ENCODE measurements around the gene MMP15.
A peak's percentile ranks its signal among the peaks of the same experiment; 100 is the strongest.
"Not testable (repeated sequence)": the region's sequence is repeated elsewhere in the genome, so short reads cannot be mapped to it uniquely, and the experiment has no call there.

MMP15 gene

DNA sequence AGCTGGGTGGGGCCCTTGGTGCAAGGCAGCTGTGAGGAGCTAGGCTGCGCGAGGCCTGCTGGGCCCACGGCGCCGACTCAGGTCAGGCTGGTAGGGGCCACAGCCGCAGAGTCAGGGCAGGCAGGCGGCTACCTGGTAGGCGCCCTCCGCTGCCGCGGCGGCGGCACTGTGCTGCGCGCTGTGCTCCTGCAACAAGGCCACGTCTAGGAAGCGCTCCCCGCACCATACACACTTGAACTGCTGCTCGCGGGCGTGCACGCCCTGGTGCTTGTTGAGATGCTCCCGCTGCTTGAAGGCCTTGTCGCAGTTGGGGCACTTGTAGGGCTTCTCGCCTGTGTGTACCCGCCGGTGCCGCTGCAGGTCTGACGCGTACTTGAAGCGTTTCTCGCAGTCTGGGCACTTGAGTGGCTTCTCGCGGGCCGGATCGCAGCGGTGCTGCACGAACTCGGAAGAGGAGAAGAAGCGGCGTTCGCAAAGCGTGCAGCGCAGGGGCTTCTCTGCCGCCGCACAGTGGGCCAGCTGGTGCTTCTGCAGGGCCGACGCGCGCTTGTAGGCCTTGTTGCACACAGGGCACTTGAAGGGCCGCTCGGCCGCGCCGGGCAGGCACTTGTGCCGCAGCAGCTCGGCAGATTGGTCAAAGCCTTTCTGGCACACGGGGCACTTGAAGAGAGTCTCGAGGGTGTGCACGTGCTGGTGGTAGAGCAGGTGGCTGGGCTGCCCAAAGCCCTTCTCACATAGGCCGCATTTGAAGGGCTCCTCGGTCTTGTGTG, 29.0 kb upstream of the MMP15 start:
- DNase-seq (ENCODE audit: low spot score): no peak

DNA sequence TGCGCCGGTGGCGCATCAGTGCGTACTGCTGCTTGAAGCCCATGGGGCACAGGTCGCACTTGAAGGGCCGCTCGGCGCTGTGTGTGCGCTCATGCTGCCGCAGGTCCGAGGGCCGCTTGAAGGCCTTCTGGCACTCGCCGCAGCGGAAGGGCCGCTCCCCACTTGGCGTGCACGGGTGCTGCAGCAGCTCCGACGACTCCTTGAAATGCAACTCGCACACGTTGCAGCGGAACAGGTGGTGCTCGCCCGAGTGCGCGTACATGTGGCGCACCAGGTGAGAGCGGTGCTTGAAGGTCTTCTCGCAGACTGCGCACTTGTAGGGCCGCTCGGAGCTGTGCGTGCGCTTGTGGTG, 28.4 kb upstream of the MMP15 start:
- DNase-seq (ENCODE audit: low spot score): no peak

DNA sequence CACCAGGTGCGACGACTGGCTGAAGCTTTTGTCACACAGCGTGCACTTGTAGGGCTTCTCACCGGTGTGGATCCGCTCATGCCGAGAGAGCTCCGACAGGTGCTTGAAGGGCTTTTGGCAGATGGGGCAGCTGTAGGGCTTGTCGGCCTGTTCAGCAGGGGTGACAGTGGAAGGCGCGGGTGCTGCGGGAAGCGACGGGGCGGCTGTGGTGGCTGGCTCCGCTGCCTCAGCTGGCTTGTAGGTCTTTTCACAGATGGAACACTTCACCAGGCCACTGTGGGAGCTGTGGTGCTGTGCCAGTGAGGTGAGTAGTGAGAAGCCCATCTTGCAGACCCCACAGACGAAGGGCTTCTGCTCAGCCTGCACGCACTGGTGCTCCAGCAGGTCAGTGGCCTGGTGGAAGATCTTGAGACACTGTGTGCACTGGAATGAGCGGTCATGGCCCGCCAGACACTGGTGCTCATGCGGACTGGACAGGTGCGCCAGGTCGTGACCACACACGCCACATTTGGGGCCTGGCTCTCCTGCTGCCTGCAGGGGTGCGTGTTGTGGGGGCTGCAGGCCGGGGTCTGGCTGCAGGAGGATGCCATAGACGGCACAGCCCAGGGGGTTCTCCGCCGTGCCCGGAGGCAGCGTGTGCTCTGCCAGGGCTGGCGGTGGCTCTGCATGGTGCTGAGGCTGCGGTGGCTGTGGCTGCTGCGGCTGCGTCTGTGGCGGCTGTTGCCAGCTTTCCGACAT, 27.9 kb upstream of the MMP15 start:
- DNase-seq (ENCODE audit: low spot score): no peak

- no peak for DNase-seq (ENCODE audit: low spot score)
Measured at GRCh38 chr16:57998486-57998885, 27.1 kb upstream of the MMP15 start.

DNA sequence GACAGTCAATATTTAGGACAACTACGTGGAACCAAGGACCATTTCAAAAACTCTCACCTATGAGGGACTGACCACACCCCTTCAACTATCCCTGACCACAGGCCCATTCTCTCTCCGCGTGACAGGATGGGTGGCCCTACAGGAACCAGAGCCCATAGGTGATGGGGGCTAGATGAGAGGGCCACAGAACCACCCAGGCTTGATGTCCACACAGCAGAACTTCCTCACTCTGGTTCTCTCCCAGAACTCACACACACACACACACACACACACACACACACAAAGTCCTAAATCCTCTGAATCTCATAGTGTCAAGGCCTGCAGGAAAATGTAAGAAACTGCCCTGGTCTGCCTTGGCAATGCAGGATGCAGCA, 26.6 kb upstream of the MMP15 start:
- DNase-seq (ENCODE audit: low spot score): no peak

DNA sequence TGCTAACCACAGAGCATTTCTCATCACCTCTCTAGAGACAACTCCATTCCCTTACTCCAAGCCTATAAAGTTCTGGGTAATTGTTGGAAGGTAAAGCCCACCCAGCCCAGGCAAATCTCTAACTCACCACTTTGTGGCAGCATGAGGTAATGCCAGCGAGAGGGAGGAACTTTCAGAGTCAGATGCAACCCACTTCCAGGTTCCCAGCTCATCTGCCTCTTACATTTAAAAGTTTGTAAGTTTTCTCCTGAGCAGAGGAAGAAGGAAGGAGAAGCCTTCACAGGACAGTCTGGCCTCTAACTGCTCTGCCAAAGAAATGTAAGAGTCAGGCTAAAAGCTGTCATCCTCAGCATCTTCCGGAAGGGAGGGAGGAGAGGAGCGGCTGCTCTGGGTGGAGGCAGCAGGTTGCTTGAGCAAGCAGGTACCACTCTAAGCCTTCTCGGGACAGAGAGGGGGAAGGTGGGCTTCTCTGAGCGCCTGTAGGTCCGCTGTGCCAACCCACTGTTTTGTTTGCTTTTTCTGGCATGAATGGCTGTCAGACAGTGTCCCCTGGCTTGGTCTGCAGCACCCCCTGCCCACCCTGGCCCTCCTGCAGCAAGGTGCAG, 26.1 kb upstream of the MMP15 start:
- DNase-seq (ENCODE audit: low spot score): peak; percentile 54

GRCh38 chr16:57999971-58000705, 25.4 kb upstream of the MMP15 start, which contains the start of gene ZNF319:
TSS of gene ZNF319 (minus strand) at chr16:58000672. CDS start at chr16:57998265, 2,407 bp downstream.
- no peak for DNase-seq (ENCODE audit: low spot score)

DNA sequence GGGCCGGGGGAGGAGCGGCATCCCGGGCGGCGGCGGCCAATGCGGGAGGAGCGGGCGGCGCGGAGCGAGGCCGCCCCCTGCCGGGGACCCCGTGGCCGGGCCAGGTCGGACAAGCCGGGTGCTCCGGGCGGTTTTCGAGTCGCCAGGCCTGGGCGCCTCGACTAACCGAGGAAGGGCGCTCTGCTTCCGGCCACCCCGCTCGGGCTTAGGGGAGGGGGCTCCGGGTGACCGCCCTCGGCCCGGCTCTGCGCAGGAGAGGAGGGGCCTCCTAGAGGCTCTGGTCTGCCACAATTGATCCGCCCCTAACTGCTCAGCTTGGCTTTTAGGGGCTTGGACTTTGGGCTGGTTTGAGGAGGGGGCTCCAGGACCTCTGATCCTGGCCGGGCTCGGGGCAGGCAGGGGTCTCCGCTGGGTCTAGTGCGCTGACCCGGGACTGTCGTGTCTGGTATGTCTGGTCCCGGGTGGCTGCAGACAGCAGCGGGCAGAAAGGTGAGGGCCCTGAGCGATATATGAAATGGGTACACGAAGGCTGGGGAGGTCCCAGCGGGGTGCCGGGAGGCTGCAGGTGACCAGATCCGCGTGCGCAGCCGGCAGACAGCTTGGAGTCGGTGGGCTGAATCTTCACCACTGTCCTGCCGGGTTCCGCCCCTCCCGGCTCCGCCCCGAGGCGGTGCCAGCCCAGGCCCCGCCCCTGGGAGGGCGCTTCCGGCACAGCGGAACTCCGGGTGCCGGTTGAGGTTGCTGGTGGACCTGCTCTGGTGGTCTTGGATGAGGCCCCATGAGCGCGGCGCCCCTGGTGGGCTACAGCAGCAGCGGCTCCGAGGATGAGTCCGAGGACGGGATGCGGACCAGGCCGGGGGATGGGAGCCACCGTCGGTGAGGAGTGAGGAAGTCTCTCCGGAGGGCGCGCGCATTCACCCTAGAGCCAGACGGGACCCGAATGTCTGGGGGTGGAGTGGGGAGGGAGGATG, 24.6 kb upstream of the MMP15 start, which contains the start of gene USB1:
Gene USB1 (plus strand): TSS at position 702 of the 971 bp plus-strand sequence. CDS start 77 bp downstream, at position 779.
- peak; percentile 97 for DNase-seq (ENCODE audit: low spot score)

DNA sequence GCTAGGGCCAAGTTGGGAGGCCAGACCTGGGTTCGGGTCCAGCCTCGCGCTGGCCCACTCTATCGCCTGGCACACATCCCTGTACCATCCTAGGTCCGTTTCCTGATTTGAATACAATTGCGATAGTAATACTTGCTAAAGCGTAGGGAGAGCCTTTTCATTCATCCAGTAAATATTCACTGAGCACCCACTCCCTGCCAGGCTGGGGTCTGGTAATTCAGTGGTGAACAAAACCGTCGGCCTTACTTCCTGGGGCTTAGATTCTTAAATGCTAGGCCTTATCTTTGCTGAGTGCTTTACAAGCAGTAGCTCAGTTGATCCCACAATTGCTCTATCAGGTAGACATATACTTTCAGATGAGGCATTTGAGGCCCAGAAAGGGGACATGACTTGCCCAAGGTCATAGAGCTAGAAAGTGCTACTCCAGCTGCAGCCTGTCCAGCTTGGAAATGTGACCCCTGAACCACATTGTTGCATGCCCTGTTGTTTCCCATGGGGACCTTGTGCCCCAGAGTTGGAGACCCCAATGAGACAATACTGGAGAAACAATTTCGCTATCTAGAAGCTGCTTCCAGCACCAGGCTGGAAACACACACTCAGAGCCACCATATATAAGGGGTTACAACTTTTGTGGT, 23.7 kb upstream of the MMP15 start:
- no peak for DNase-seq (ENCODE audit: low spot score)

GRCh38 chr16:58002416-58002800, 23.1 kb upstream of the MMP15 start:
- no peak for DNase-seq (ENCODE audit: low spot score)

- no peak for DNase-seq (ENCODE audit: low spot score)
Measured at GRCh38 chr16:58002936-58003335, 22.6 kb upstream of the MMP15 start.

GRCh38 chr16:58004736-58005135, 20.8 kb upstream of the MMP15 start:
- DNase-seq (ENCODE audit: low spot score): not testable (repeated sequence)

- DNase-seq (ENCODE audit: low spot score): no peak
Measured at GRCh38 chr16:58009856-58010416, 15.6 kb upstream of the MMP15 start.

- no peak for DNase-seq (ENCODE audit: low spot score)
Measured at GRCh38 chr16:58010886-58011285, 14.7 kb upstream of the MMP15 start.

DNA sequence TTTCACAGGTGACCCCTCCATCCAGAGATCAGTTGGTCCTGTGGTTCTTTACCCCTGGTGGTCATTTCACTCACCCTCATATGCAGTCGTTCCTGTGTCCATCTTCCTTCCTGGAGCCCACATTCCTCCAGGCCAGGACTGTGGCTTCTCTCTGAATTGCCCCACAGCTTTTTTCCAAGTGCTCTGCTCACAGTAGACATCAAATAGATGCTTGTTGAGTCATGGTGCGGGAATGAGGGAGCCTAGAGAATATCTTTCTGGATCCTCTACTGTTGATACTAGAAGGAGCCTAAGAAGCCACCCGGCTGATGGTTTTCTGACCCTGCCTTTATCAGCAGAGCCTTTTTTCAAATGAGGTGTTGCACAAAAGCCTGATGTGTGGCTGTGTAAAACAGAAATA, 13.9 kb upstream of the MMP15 start:
- DNase-seq (ENCODE audit: low spot score): peak; percentile 78

GRCh38 chr16:58012481-58012880, 13.1 kb upstream of the MMP15 start:
- DNase-seq (ENCODE audit: low spot score): no peak

DNA sequence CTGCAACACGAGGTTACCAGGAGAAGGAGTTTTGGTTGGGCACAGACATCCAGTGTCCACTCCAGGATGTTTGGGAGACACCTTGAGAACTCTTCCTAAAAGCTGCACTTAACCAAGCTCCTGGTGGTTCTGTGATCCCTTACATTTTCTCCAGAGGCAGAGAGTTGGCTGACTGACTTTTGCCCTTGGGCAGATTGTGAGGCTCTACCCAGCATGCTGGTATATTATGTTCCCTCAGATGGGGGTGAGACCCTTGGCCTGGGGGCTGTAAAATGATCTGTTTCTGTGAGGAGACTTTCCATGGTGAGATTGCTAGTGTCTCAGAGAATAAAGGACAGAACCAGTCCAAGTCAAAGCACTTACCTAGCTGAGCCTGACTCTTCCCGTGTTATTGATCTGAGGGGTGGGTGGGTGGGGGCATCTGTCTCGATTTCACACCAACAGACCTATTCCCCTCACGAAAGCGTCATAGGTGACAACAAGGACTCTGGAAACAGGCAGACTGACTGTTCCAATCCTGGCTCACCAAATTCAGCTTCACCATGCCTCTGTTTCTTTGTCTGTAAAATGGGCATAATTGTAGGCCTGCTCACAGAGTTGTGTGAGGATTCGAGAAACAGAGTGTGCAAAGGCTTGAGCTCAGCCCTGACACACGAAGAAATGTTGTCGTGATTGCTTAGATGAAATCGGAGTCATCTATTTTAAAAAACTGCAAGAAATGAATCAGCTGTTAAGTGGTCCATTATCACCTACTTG, 12.2 kb upstream of the MMP15 start:
- DNase-seq (ENCODE audit: low spot score): no peak

DNA sequence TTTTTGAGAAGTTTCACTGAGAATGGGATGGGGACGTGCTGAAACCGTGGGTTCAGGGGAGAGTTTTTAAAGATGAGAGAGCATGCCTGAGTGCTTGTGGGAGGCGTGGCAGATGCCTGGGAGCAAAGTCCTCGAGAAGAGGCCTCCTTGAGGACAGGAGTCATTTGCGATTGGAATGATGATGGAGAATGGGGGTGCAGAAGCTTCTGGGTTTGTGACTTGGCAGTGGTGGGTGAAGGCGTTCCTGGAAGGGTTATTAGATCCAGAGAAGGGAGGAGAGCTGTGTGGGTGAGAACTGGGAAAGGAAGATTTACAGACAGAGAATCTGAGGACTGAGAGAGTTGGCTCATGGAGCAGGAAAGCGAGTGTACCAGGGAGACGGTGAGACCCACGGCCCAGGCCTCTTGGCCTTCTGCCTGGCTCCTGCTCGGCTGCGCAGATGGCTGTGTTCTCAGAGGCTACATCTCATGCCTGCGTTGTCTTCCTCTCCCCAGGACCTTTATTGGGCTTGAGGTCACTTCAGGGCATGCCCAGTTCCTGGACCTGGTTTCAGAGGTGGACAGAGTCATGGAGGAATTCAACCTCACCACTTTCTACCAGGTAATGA, 8.6 kb upstream of the MMP15 start:
- DNase-seq (ENCODE audit: low spot score): no peak

DNA sequence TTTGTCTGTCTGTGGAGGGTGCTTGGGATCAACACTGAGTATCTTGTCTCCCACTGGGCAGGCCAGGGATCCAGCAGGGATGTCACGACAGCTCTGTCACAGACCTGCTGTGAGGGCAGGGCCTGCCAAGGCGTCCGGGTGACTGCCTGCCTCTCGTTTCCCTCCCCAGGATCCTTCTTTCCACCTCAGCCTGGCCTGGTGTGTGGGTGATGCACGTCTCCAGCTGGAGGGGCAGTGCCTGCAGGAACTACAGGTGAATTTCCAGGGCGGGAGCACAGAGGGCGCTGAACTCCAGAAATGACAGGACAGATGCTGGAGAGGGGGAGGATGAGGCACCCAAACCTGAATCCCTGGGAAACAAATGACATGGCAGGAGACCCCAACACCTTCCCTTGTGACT, 6.8 kb upstream of the MMP15 start:
- DNase-seq (ENCODE audit: low spot score): no peak

Data from hepatic stellate cell (primary cell).